ENCODE data around the gene KAZALD1. TPM values are rescaled to one million over a fixed set of nuclear protein-coding genes. Genes with fewer than 3 reads are reported as not detected.

KAZALD1 gene
- total and polyA plus RNA-seq, 4 donors, result 12.4 to 20.7 (median 15.3) TPM

- Histone ChIP-seq H3K4me1 (ENCODE audit: control insufficient read depth in 1 of 2, insufficient read depth in 2 of 2, low read length in 2 of 2) (no peaks in the 10 kb centered on the region), H3K36me3 (ENCODE audit: control insufficient read depth in 1 of 2, insufficient read depth in 2 of 2, low read length in 1 of 2) (no peaks in the 10 kb centered on the region), H3K27ac (ENCODE audit: low read depth in 1 of 2, low read length in 2 of 2) (no peak overlapping the region), H3K27me3 (ENCODE audit: control insufficient read depth in 1 of 2, insufficient read depth in 2 of 2, low read length in 1 of 2) (no peaks in the 10 kb centered on the region), H3K4me3 (ENCODE audit: low read length in 2 of 2) (no peak overlapping the region), H3K9me3 (ENCODE audit: control insufficient read depth, low read length) (no peaks in the 10 kb centered on the region)
- ATAC-seq (ENCODE audit: low FRiP score) (peak; percentile 76), DNase-seq (peak; percentile 69 to 90)
- intact Hi-C loops (cut with DNase I), result no loop called here
- WGBS, 2 donors, result 13 to 17% methylated on average over 42 of the region's 42 CpGs
These were observed 11.3 kb upstream of the KAZALD1 start for GRCh38 chr10:101050208-101051069.

- Histone ChIP-seq H3K27me3 (ENCODE audit: control insufficient read depth in 1 of 2, insufficient read depth in 2 of 2, low read length in 1 of 2) (no peaks in the 10 kb centered on the region), H3K36me3 (ENCODE audit: control insufficient read depth in 1 of 2, insufficient read depth in 2 of 2, low read length in 1 of 2) (no peaks in the 10 kb centered on the region), H3K9me3 (ENCODE audit: control insufficient read depth, low read length) (no peaks in the 10 kb centered on the region), H3K4me3 (ENCODE audit: low read length in 2 of 2) (no peak overlapping the region), H3K27ac (ENCODE audit: low read depth in 1 of 2, low read length in 2 of 2) (peak overlapping the region in 1 of 2 donors; percentile 32), H3K4me1 (ENCODE audit: control insufficient read depth in 1 of 2, insufficient read depth in 2 of 2, low read length in 2 of 2) (no peaks in the 10 kb centered on the region)
- peak; percentile 75 to 78 for DNase-seq
- intact Hi-C loops (cut with DNase I), result no loop called here
- 30 to 38% methylated on average over 3 of the region's 3 CpGs for WGBS, 2 donors
- ATAC-seq (ENCODE audit: low FRiP score), result peak; percentile 60
These were observed 9.5 kb upstream of the KAZALD1 start for GRCh38 chr10:101052285-101052684.

DNA sequence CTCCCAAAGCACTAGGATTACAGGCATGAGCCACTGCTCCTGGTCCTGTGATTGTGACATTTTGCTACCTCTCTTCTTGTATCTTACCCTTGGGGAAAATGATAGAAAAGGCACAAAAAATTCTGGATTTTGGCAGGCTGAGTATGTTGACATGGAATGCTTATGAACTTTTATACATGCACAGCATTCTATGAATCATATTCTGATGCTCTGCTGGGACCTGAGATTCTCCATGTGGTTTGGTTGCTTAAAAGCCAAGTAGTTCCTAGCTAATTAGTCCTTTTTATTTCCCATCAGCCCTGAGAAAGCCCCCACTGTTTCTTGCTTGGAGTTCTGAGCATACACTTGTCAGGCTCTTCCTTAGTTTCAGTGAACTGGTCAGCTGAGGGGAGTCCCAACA lies 8.3 kb upstream of the KAZALD1 start:
- no peaks in the 10 kb centered on the region for H3K4me1 ChIP-seq (ENCODE audit: control insufficient read depth in 1 of 2, insufficient read depth in 2 of 2, low read length in 2 of 2)
- no peak for DNase-seq
- H3K4me3 ChIP-seq (ENCODE audit: low read length in 2 of 2), result no peak overlapping the region
- intact Hi-C loops (cut with DNase I), result no loop called here
- H3K27me3 ChIP-seq (ENCODE audit: control insufficient read depth in 1 of 2, insufficient read depth in 2 of 2, low read length in 1 of 2), result no peaks in the 10 kb centered on the region
- no peaks in the 10 kb centered on the region for H3K9me3 ChIP-seq (ENCODE audit: control insufficient read depth, low read length)
- no peaks in the 10 kb centered on the region for H3K36me3 ChIP-seq (ENCODE audit: control insufficient read depth in 1 of 2, insufficient read depth in 2 of 2, low read length in 1 of 2)
- ATAC-seq (ENCODE audit: low FRiP score), result no peak
- no peak overlapping the region for H3K27ac ChIP-seq (ENCODE audit: low read depth in 1 of 2, low read length in 2 of 2)

- ATAC-seq (ENCODE audit: low FRiP score) (no peak), DNase-seq (peak in 1 of 2 donors; percentile 9)
- no peaks in the 10 kb centered on the region for H3K4me1 ChIP-seq (ENCODE audit: control insufficient read depth in 1 of 2, insufficient read depth in 2 of 2, low read length in 2 of 2)
- WGBS, 2 donors, result 90 to 94% methylated on average over 1 of the region's 1 CpG
- H3K27ac ChIP-seq (ENCODE audit: low read depth in 1 of 2, low read length in 2 of 2), result no peak overlapping the region
- no peaks in the 10 kb centered on the region for H3K27me3 ChIP-seq (ENCODE audit: control insufficient read depth in 1 of 2, insufficient read depth in 2 of 2, low read length in 1 of 2)
- intact Hi-C loops (cut with DNase I), result no loop called here
- H3K36me3 ChIP-seq (ENCODE audit: control insufficient read depth in 1 of 2, insufficient read depth in 2 of 2, low read length in 1 of 2), result no peaks in the 10 kb centered on the region
- no peaks in the 10 kb centered on the region for H3K9me3 ChIP-seq (ENCODE audit: control insufficient read depth, low read length)
- H3K4me3 ChIP-seq (ENCODE audit: low read length in 2 of 2), result no peak overlapping the region
These were observed 7.4 kb upstream of the KAZALD1 start for GRCh38 chr10:101054351-101054750.

DNA sequence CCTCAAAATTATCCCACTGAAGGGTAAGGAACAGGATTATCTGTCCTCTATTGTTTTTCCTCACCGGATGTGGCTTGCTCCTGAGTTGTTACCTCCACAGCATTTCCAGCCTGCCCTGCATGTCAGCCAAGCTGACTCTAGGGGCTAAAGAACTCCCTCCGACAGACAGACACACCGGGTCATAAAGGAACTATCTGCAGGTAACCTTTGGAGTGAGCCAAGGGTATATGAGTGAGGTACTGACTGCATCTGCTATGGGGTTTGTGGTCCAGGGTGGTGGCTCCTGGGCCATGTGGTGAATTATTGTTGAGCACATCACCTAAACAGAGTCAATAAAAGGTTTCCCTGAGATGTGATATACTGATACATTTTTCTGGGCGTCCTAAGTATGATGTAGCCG lies 6.9 kb upstream of the KAZALD1 start:
- H3K36me3 ChIP-seq (ENCODE audit: control insufficient read depth in 1 of 2, insufficient read depth in 2 of 2, low read length in 1 of 2), result no peaks in the 10 kb centered on the region
- no peak overlapping the region for H3K4me3 ChIP-seq (ENCODE audit: low read length in 2 of 2)
- no peak for ATAC-seq (ENCODE audit: low FRiP score)
- no peak for DNase-seq
- H3K27me3 ChIP-seq (ENCODE audit: control insufficient read depth in 1 of 2, insufficient read depth in 2 of 2, low read length in 1 of 2), result no peaks in the 10 kb centered on the region
- no peaks in the 10 kb centered on the region for H3K9me3 ChIP-seq (ENCODE audit: control insufficient read depth, low read length)
- H3K4me1 ChIP-seq (ENCODE audit: control insufficient read depth in 1 of 2, insufficient read depth in 2 of 2, low read length in 2 of 2), result no peaks in the 10 kb centered on the region
- 91 to 93% methylated on average over 5 of the region's 5 CpGs for WGBS, 2 donors
- intact Hi-C loops (cut with DNase I), result no loop called here
- H3K27ac ChIP-seq (ENCODE audit: low read depth in 1 of 2, low read length in 2 of 2), result no peak overlapping the region

GRCh38 chr10:101055411-101055810 lies 6.4 kb upstream of the KAZALD1 start:
- intact Hi-C loops (cut with DNase I), result no loop called here
- no peak overlapping the region for H3K27ac ChIP-seq (ENCODE audit: low read depth in 1 of 2, low read length in 2 of 2)
- no peaks in the 10 kb centered on the region for H3K36me3 ChIP-seq (ENCODE audit: control insufficient read depth in 1 of 2, insufficient read depth in 2 of 2, low read length in 1 of 2)
- H3K27me3 ChIP-seq (ENCODE audit: control insufficient read depth in 1 of 2, insufficient read depth in 2 of 2, low read length in 1 of 2), result no peaks in the 10 kb centered on the region
- no peak for ATAC-seq (ENCODE audit: low FRiP score)
- 72 to 92% methylated on average over 4 of the region's 4 CpGs for WGBS, 2 donors
- H3K9me3 ChIP-seq (ENCODE audit: control insufficient read depth, low read length), result no peaks in the 10 kb centered on the region
- DNase-seq, result no peak
- no peaks in the 10 kb centered on the region for H3K4me1 ChIP-seq (ENCODE audit: control insufficient read depth in 1 of 2, insufficient read depth in 2 of 2, low read length in 2 of 2)
- H3K4me3 ChIP-seq (ENCODE audit: low read length in 2 of 2), result no peak overlapping the region

DNA sequence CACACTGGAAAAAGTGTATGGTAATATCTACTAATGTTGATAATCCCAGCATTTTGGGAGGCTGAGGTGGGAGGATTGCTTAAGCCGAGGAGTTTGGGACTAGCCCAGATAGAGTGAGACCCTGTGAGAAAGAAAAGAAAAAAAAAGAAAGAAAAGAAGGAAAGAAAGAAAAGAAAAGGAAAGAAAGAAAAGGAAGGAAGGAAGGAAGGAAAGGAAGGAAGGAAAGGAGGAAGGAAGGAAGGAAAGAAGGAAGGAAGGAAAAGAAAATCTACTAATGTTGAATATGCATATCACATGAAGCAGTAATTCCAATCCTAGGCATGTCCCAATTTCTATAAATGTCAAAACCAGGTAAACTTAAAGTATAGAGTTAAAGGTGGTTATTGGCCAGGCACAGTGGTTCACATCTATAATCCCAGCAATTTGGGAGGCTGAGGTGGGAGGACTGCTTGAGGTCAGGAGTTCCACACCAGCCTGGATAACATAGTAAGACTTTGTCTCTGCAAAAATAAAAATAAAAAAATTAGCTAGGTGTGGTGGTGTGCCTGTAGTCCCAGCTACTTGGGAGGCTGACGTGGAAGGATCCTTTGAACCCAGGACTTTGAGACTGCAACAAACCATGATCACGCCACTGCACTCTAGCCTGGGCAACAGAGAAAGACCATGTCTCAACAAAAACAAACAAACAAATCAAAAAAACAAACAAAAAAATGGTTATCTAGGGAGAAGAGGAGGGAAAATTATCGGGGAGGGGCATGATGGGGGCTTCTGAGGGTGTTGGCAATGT lies 5.2 kb upstream of the KAZALD1 start:
- intact Hi-C loops (cut with DNase I), result no loop called here

DNA sequence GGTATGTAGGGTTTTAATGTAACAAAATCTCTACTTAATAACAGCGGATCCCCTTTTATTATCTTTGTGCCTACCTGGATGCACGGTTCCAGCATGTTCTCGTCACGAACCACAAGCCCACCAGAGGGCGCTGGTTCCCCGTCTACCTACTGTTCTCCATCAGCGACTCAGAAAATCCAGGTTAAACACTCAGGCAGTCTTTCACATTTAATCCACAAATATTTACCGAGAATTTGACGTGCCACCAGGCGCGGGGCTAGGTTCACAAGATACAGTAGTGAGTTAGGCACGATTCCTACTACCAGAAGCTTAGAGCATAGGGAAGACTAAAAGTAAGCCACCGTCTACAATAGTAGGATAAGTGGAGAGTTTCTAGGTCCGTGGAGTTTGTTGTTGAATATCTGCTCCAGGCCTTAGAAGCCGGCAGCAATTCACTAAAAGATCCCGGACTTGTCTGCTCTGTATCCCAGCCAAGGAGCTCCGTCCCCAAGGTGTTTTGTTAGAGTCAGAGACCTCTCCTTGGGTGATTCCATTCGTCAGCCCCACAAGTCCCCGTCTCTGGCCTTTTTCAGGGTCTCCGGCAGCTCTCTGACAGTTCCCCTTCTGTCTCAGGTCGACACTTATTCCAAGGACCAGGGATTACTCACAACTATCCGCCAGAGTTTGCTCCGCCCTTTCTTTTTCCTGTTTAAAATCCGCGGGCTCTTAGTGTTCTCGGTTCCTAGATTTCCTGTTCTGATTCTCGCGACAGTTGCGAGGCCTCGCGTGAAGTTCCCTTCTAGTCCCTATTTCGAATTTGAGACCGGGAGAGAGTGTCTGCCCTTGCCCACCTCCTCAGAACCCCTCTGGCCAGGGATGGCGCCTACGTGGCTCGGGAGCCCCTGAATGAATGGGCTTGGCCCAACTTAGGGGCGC lies 1.5 kb upstream of the KAZALD1 start:
- Histone ChIP-seq H3K36me3 (ENCODE audit: control insufficient read depth in 1 of 2, insufficient read depth in 2 of 2, low read length in 1 of 2) (no peaks in the 10 kb centered on the region), H3K27me3 (ENCODE audit: control insufficient read depth in 1 of 2, insufficient read depth in 2 of 2, low read length in 1 of 2) (no peaks in the 10 kb centered on the region), H3K9me3 (ENCODE audit: control insufficient read depth, low read length) (no peaks in the 10 kb centered on the region), H3K27ac (ENCODE audit: low read depth in 1 of 2, low read length in 2 of 2) (peak overlapping the region in 1 of 2 donors; percentile 100), H3K4me3 (ENCODE audit: low read length in 2 of 2) (peak overlapping the region; percentile 35 to 42), H3K4me1 (ENCODE audit: control insufficient read depth in 1 of 2, insufficient read depth in 2 of 2, low read length in 2 of 2) (no peaks in the 10 kb centered on the region)
- intact Hi-C loops (cut with DNase I), result no loop called here
- DNase-seq, result peak; percentile 96 to 97
- 0% methylated on average over 37 of the region's 37 CpGs for WGBS, 2 donors
- ATAC-seq (ENCODE audit: low FRiP score), result peak; percentile 90

More for the DNA sequence above, 5.2 kb upstream of the KAZALD1 start:
- no peak for ATAC-seq (ENCODE audit: low FRiP score)
- 93 to 97% methylated on average over 4 of the region's 4 CpGs for WGBS, 2 donors
- Histone ChIP-seq H3K36me3 (ENCODE audit: control insufficient read depth in 1 of 2, insufficient read depth in 2 of 2, low read length in 1 of 2) (no peaks in the 10 kb centered on the region), H3K4me3 (ENCODE audit: low read length in 2 of 2) (no peak overlapping the region), H3K27ac (ENCODE audit: low read depth in 1 of 2, low read length in 2 of 2) (no peak overlapping the region), H3K9me3 (ENCODE audit: control insufficient read depth, low read length) (no peaks in the 10 kb centered on the region), H3K27me3 (ENCODE audit: control insufficient read depth in 1 of 2, insufficient read depth in 2 of 2, low read length in 1 of 2) (no peaks in the 10 kb centered on the region), H3K4me1 (ENCODE audit: control insufficient read depth in 1 of 2, insufficient read depth in 2 of 2, low read length in 2 of 2) (no peaks in the 10 kb centered on the region)
- DNase-seq, result no peak

All from aorta (tissue), 5 donors.